NCI-H2107 treated with DMSO at 0.1 percent for 48 hours (cell line): Measurements from ENCODE around the gene WNT6.
A peak's percentile ranks its signal among the peaks of the same experiment; 100 is the strongest.

ENCODE experiments used
- DNase-seq: peaks from one replicate; lab custom pipeline; 2025; ENCODE audit not compliant: unreplicated experiment; lab: John Stamatoyannopoulos, UW

WNT6 gene

DNA sequence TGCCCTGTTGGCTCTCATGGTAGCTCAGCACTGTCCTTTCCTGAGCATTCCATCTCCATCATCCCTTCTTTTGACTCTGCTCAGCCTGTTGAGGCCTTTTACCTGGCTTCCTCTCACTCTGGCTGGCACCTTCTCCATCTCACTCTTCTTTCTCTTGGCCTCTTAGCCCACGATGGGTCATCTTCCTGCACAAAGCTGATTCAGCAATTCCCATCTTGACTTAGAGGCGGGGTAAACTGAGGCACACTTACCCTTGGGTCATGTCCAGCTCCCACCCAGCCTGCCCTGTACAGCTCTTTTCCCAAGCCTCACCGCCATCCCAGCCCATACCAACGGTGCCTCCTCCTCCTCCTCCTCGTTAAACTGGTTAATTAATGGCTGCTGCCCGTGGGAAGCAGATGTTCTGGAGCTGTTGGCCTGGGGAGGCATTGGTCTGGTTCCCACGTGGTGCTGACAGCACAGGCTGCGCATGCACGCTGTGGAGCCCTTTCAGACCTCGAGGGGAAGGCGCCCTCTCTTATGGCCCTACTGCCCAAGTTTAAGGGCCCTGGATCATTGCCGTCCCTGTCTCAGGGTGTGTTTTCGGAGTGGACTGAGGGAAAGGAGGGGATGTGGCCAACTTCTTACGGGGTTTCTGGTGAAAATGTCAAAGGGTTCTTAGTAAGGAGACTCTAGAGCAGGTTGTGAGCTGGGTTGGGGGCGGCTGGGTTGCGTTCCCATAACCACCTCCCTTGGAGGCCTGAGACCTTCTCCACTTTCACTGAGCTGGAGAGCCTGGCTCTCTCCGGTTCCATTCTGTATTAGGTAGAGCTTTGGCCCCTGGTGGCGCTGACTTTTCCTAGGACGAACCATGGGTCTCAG, 31.9 kb downstream of the WNT6 start:
- DNase-seq: no peak

DNA sequence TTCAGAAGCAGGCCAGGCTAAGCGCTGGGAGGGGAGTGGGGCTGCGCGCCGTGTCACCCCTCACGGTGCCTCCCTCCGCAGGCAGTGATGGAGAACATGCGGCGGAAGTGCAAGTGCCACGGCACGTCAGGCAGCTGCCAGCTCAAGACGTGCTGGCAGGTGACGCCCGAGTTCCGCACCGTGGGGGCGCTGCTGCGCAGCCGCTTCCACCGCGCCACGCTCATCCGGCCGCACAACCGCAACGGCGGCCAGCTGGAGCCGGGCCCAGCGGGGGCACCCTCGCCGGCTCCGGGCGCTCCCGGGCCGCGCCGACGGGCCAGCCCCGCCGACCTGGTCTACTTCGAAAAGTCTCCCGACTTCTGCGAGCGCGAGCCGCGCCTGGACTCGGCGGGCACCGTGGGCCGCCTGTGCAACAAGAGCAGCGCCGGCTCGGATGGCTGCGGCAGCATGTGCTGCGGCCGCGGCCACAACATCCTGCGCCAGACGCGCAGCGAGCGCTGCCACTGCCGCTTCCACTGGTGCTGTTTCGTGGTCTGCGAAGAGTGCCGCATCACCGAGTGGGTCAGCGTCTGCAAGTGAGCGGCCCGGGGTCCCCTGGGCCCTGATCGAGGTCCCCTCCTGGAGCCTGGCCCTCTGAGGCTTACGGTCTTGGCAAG, 33.2 kb downstream of the WNT6 start:
- DNase-seq: peak; percentile 16

DNA sequence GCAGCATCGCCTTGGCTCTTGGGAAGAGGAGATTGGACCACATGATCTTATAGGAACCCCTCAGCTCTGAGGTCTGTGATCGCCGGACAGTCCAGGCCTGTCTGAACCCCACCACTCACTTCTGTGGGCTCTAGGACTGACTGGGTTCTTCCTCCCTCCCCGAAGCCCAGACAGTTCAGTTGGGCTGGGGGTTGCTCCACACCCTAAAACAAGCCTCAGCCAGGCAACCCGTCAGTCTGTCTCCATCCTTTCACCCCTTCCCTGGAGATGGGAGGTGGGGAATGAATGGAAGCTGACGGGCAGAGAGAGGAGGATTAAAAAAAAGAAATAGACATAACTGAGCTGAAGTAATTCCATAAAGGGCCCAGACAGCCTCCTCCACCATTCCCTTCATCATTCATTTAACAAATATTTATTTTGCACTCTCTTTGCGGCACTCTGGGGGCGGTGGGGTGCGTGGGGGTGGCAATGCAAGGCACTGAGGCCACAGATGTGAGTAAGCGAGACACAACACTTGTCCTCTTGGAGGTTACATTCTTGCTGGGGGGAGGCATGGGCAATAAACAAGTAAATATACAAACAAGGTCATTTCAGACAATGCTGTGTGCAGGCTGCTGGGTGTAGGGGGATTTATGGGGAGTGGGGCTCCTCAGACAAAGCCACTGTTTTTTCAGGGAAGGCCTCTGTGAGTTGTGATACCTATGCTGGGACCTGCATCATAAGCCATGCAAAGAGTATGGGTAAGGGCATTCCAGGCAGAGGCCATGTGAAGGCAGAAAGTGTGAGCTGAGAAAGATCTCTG, 33.9 kb downstream of the WNT6 start:
- no peak for DNase-seq

DNA sequence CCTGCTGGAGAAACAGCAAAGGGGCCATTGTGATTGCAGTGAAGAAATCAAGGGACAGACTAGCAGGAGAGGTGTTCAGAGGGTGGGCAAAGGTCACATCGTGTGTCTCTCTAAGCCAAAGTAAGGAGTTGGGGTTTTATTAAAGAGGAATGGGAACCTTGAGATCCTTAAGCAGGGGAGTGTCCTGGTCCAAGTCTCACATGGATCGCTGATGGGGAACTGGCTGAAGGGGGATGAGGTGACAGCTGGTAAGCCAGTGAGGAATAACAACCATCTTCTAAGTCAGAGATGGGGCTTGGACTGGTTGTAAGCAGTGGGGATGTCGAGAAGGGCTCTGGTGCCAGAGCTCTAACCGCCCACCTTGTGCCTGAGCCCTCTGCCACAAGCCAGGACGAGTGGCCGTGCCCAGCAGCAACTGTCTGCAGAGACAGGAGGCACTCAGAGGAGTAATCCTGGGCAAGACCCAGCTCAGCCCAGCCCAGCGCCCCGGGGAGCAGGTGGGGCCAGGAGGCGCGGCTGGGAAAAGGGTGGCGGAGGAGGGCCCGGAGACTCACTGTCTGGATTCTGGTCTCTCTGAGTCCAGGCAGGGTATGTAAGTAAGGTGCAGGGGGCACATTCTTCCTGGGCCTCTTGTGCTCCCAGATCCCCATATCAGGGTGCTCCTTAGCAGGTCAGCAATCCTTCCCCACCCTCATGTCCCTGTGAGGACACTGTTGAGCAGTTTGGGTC, 34.7 kb downstream of the WNT6 start:
- no peak for DNase-seq

DNA sequence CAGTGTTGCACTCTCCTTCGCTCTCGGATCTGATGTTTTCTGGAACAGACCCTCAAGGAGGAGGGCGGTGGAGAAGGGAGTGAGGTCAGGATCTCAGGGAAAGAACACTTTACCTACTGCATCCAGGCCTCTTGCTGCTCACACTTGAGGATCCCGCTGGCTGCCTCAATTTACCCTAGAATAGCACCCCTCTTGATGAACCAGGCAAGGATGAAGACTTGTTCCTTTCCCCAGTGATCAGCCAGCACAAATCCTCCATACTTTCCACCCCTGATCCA, 35.2 kb downstream of the WNT6 start:
- DNase-seq: no peak

DNA sequence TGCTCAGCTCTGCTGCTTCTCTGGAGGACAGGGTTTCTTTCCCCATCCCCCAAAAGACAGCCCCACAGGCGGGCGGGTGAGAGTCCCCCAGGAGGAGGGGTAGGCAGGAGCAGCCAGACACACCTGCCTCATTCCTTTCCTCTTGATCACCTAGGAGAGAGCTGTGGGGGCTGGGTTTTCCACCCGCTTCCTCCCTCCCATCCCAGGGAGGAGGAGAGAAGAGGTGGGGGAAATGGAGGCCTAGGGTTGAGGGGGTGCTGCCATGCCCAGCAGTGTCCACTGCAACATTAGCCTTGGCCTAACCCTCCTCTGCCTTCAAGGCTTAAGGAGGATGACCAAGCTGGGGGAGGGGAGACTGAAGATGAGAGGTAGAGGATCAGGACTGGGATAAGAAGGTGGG, 35.7 kb downstream of the WNT6 start:
- DNase-seq: peak; percentile 33

DNA sequence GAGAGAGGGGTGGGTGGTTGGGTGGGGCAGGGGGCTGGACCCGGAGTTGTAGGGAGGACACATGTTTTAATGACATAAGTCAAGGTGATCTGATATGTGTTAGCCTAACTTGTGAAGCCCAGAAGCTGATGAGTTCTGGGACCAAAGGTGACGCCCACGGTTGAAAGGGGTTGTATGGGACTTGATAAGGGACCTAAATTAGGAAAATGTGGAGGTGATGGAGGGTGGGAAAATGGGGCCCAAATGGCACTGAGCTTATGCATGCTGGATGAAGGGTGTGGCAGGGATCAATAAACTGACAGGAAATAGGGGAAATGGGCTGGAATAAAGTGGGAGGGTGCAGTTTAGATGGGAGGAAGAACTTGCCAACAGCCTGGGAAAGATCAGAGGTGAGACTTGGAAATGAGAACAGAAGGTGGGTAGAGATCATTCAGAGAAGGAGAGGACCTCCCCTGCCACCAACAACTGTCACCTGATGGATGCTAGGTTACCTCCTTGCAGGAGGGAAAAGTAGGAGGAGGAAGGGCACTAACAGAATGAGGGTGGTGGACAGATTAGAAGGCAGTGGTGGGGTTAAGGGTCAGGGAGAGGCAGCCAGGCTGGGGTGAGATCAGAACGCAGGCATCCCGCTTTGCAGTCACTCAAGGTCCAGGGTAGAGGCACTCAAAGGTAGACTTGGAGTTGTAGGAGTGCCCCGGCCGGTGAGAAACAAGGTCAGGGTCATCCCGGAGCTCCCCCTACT, 36.3 kb downstream of the WNT6 start:
- DNase-seq: no peak

DNA sequence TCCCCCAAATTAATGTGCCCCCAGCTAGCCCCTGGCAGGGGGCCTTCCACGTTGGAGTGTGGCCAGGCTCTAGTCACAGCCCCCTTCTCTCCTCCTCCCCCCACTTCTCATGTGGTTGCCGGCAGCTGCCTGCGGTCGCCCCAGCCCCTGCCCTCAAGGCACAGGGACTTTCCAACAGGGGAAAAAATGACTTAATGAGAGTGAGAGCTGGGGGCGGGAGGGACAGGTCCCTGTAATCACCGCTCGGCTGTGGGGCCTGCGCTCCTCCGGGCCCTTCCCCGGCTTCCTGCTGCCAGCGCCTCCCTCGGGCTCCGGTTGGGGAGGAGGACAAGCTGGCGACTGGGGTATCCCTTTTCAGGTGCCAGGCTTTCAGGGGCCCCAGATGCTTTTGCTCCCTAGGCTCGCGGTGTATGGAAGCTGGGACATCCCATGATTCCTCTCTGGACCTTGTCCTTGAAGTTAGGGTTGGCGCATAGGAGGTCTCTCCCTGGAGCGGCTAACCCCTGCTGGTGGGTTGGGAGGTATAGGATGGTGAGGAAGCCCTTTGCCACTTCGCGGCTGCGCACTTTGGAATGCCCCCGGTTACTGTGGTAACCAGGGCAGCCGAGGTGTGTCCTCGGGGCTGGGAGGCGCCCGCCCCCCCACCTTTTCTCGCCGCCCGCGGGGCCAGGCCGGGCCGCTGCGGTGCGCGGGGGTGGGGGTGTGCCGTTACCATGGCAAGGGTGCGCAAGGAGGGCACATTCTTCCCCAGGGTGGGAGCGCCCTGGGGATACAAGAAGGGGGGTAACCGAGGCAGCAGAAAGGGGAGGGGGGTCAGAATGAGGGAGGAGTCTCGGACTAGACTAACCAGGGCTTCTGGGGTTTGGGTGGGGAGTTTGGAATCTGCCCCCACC, 37.1 kb downstream of the WNT6 start:
- DNase-seq: peak; percentile 30

DNA sequence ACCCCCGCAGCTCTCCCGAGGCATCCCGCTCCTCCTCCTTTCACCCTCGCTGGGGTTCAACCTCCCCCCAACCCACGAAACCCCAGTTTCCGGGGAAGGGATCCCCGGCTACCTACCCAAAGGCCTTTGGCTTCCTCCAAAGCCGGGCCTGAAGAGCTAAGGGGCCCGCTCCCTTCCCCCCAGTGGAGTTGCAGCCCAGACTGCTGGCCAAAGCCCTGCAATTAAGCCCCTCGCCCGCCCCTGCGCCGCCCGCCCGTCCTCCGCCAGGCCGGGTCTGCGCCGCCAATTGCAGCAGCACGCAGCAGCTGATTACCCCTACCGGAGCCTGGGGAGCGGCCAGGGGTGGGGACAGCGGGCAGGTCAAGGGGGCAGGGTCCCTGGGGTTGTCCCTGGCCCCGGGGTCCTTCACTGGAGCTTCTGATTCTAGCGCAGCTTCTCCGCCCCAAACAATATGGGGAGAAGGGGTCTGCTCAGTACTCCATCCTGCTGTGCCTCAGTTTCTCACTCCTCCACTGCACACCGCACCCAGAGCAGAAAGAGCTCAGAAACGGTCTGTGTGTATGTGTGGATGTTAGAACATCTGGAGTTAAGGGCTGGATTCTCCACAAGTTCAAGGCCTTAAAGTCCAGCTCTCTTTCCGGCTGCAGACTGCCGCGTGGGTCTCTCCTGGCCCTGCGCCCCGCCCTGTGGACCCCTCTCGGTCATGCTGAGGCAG, 37.9 kb downstream of the WNT6 start:
- DNase-seq: no peak

DNA sequence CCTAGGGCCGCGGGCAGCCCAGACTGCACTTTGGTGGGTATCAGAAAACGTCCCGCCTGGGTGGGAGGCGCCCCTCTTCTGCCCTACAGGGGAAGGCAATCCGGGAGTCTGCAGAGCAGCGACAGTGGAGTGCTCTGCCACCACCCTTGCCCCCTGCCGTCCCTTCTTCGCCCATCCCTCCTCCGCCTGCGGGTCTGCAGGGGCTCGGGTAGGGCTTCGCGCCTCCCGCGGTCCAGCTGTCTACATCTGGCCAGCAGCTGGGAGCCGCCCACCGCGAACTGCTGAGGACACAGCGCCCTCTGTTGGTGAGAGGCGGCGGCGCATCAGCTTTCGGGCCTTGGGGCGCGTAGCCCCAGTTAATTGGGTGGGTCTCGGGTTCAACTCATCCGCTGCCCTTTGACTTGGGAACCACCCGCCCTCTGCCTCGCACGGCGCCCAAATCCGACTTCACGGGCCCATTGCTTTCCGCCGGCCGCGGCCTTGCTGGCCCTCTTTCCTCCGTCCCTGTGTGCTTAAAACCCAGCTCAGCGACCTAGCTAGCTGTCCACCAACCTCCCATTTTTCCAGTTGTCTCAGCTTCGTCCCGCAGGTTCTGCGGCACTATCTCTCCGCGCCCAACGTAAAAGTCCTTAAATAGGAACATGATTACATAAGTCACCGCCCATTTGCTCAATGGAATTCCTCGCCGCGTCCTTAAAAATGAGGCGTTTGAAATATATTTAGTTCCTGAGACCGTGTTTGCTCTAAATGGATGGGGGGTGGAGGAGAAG, 38.7 kb downstream of the WNT6 start:
- no peak for DNase-seq

DNA sequence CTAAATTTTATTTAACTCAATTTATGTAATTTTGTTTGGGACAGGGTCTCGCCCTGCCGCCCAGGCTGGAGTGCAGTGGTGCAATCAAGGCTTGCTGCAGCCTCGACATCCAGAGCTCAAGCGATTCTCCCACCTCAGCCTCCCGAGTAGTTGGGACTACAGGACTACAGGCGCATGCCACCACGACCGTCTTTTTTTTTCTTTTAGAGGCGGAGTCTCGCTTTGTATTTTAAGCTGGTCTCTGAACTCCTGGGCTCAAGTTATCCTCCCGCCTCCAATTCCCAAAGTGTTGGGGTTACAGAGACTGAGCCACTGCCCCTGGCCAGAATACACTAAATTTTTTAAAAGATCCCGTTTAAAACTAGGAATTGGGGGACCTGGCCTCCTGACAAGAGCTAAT, 39.5 kb downstream of the WNT6 start:
- no peak for DNase-seq

DNA sequence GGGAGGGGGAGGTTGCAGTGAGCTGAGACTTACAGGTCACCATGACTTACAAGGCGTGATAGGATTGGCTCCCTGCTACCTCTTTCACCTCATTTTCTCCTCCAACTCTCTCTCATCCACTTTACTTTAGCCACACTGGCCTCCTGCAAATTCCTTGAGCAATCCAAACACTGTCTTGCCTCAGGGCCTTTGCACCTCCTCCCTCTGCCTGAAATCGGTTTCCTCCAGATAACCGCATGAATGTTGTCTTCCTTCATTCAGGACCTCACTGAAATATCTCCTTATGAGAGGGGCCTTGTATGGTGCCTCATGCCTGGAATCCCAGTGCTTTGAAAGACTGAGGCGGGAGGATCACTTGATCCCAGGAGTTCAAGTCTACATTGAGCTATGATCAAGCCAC, 42.8 kb downstream of the WNT6 start:
- DNase-seq: no peak

DNA sequence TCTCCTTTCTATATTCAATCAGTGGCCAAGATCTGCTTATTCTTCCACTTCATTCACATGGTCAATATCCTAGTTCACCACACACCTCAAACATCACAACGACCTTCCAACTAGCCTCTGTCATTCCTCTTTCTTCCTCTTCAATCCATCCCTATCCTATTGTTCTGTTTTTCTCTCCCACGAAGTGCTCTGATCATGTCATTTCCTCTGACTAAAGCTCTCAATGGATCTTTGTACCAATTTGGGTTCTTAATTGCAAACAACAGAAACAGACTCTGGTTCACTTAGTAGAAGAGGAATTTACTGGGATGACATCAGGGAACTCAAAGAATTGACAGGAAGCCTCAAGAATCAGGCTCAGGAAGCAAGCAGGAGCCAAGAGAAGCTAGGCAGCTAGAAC, 44.6 kb downstream of the WNT6 start:
- DNase-seq: no peak

DNA sequence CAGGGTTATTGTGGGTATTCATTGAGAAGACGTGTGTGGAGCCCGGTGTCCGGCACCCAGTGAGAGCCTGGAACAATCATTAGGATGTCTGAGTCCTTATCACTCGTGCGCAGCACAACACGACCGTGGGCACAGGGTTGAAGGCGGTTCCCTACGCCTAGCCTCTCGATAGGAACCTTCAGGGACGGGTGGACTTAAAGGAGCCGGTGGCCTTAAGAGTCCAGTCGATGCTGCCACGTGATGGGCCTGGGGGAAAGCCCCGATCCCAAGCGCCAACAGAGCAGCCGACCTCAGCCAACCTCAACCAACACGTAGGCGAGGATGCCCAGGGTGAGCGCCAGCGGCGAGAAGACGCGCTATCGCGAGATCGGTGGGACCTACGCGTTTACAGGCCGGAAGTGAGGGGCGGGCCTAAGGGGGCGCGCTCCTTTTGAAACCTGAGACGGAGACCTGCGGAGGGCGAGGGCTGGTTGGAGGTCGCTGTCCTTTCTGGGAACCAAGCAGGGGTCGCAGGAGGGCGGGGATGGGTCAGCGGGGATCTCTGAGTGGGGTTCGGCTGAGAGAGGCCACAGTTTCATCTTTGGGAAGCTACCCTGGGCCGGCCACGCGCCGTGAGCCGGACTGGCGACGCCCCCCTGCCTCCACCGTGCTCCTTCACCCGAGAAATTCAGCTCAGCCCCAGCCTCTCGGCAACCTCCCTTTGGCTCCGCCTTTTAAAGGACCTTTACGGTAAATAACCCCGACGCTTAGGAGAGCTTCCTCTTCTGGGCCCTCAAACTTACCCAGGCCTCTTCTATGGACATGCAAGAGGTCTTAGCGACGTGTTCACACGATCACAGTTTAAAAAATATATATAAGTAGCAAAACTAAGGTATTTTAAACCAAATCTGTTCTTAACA, 49.4 kb downstream of the WNT6 start:
- peak; percentile 75 for DNase-seq

DNA sequence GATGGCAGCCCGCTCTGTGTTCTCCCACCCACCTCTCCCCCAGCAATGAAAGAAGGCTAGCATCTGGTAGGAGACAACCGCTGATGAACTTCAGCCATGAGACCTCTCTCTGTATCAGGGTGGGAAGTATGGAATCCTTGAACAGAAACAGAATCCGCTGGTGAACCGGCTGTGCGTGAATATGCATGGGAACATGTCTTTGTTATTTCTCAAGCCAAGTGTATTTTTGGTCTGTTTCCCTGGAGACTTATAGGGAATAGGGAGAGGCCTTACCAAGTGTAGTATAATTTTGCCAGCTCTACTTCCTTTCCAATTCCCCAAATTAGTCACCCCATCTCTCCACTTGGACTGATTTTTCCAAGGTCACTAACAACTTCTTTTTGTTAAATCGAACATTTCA, 51.1 kb downstream of the WNT6 start:
- no peak for DNase-seq

DNA sequence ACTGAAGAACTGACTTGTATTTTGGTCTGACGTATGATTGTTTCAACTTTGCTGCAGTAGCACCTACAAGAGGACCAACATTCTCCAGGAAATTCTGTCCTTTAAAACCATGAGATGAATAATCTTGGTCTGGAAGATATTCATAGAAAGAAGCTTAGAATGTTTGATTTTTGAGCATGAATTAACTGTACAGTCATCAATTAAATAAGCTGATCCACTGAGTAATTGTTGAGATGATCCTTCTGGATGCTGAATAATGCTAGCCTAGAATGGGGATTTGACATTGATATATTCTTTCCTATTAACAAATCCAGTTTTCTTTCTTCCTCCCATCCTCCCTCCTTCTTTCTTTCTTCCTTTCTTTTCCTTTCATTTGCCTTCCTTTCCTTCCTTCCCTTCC, 60.9 kb downstream of the WNT6 start:
- DNase-seq: no peak
